NCI-H187 (cell line): ENCODE data around the gene SLC7A11.
A peak's percentile ranks its signal among the peaks of the same experiment; 100 is the strongest.

Experiments used
- DNase-seq, 2 experiments: peaks; one replicate each; lab custom pipeline; 2025; lab: John Stamatoyannopoulos, UW

Gene SLC7A11

GRCh38 chr4:138242076-138242833 lies at the start of gene SLC7A11:
Gene SLC7A11, minus strand, starts transcription at chr4:138242349. Its CDS starts 280 bp downstream, at chr4:138242069.
- DNase-seq, result peak; percentile 18 to 40

DNA sequence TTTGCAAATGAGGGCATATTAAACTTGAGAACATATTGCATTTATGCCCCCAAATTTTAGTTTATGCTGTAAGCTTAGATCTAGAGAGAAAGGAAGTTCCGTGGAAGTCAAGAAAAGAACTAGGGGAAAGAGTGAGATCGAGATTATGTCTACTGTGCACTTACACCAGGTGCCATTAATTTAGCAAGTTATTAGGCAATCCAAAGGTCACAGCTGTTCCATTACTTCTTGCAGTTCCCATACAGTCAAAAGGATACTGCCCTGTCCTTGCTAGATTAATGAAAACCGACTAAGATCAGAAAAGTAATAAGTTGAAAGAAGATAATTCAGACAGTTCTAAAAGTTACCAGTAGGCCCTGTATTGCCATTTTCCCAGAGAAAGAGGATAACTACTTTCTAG lies 49.3 kb upstream of the SLC7A11 start:
- no peak for DNase-seq

DNA sequence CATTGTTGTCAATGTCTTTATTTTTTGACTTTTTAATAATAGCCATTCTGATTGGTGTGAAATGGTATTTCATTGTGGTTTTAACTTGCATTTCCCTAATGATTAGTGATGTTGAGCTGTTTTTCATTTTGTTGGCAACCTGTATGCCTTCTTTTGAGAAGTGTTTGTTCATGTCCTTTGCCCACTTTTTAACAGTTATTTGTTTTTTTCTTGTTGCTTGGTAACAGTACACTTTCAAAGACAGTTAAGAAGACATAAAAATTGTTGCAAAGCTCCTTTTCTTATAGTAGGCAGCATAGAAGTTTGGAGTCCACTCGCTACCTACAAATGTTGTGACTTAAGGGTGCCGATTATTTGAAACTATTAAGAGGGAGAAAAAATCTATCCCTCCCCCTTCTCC lies 48.7 kb upstream of the SLC7A11 start:
- no peak for DNase-seq

- DNase-seq, result no peak
Observed at GRCh38 chr4:138279286-138279685, 37.1 kb upstream of the SLC7A11 start.

DNA sequence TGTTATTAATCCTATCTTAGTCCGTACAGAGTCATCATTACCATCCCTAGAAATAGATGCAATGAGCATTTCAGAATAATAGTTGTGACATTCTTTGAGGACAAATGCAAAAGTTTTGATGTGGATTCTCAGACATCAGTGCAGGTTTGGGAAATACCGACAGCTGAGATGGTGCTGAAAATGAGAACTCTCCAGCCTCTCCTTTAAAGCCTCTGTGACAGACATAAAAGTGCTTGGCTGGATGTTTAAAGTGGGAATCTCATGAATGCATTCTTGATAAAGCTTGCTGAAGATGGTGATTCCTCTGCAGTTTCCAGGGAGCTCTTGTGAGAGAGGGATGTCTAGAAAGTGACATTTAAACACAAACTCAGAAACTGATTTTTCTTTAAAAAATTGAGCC lies 35.0 kb upstream of the SLC7A11 start:
- no peak for DNase-seq

DNA sequence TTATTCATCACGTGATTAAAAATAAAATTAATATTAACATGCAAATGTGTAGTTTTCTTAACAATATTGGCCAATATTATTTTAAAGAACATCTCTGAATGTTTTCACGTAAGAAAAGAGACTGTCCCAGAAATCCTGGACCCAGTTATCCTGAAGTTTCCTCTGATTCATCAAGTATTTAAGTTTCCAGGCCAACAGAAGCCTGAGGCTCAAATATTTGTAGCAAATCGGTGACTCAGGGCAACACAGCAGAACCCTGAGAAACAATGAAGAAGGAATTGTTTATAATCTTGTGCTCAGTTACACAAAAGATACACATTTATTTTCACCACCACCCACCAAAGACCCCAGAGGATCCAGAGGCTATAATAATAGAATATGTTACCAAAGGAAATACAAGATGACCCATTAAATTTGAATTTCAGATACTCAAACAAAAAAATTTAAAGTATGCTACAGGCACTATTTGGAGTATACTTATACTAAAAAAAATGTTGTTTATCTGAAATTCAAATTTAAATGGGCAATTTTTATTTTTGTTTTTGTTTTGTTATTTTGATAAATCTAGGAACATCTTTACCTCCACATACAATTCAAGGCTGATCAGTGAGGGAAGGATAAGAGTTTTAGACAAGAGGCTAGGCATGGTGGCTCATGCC lies 33.9 kb upstream of the SLC7A11 start:
- DNase-seq, result no peak

- no peak for DNase-seq
Observed at GRCh38 chr4:138275216-138275615, 33.1 kb upstream of the SLC7A11 start.

GRCh38 chr4:138269175-138269574 lies 27.0 kb upstream of the SLC7A11 start:
- no peak for DNase-seq

DNA sequence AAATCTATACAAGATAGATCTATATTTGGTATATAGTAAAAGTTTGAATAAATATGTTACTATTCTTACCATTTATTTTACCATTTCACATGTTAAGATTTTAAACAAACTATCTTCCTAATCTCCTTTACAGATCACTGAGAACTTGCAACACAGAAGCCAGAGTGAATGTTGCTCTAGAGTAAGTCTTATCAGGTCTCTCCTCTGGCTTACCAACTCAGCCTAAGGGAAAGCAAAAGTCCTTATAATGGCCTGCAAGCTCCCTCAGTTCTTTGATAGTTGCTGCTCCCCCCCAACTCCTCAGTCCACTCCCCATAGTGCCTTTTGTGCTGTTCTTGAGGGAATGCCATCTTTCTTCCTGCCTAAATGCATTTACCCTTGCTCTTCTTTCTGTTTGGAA lies 25.7 kb upstream of the SLC7A11 start:
- DNase-seq, result no peak

DNA sequence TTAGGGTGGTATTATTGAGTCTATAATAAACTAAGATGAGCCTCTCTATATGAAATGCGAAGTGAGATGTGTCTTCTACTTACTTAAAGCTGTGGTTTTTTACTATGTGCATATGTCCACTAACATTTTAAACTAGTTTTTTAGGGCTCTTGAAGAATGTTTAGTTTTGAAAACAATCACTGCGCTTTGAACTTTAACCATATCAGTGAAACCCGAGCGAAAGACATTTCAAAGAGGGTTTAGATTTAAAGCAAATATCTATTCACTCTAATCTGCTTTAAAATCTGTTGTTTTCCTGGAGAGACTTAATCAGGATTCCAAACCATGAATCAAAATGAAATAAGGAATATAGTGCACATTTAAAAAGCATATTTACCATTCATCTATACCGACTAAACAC lies 24.8 kb upstream of the SLC7A11 start:
- DNase-seq, result no peak

DNA sequence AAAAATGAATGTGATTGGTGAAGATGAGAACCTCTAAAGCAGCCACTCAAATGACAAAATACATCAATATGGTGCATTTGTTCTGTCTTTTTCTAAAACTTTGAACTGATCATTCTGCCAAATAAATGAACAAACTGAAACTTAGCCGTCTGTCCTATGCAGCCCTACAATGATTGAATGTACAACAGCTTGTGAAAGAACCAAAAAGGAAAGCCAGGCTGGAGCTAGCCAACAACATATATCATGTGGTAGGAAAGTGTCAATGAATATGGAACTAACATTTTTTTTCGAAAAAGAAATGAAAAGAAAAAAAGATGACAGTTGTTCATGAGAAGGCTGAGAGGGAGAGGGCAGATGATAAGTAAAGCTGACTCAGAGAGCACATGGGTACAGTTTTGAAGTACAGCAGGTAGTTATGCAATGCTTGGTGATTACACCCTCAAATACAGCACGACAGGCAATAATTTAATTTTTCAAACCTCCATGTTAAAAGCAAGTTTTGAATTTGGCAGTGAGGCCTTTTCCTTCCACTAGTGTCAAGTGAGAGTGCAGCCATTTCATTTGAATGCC lies 21.2 kb upstream of the SLC7A11 start:
- DNase-seq, result no peak

DNA sequence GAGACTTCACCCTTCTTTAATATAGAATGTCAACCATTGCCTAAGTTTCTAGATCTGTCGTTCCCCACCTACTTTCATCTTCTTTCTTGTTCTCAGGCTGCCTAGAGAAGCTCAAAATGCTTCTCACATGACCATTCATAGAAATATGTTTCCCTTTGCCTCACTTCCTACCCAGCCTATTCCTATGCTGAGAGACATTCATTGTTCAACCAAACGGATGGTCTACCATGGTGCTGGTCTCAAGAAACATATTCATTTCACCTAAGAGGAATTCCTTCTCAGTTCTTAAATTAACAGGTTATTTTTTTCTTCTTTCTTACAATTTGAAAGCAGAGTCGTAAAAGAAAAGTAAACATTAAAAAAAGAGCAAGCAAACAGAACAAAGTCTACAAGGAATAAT lies 20.3 kb upstream of the SLC7A11 start:
- DNase-seq, result no peak

DNA sequence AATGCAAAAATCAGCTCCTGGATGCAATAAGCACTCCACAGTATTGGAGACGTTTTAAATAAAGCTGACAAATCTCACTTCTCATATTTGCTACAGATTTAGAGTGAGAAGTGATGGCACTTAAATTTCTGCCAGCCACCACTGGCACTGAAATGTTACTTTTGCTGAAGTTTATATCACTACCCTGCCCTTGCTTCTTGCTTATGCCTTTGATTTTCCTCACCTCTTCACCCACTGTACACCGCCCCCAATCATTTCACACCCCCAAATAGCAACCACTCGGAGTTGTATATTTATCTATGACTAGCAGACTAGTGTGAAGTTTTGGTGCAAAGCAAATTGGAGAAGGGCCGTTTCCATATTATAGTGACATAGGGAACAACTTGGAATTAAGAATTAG lies 19.9 kb upstream of the SLC7A11 start:
- no peak for DNase-seq

GRCh38 chr4:138259824-138260223 lies 17.7 kb upstream of the SLC7A11 start:
- no peak for DNase-seq

- DNase-seq, result no peak
Observed at GRCh38 chr4:138259271-138259670, 17.1 kb upstream of the SLC7A11 start.

DNA sequence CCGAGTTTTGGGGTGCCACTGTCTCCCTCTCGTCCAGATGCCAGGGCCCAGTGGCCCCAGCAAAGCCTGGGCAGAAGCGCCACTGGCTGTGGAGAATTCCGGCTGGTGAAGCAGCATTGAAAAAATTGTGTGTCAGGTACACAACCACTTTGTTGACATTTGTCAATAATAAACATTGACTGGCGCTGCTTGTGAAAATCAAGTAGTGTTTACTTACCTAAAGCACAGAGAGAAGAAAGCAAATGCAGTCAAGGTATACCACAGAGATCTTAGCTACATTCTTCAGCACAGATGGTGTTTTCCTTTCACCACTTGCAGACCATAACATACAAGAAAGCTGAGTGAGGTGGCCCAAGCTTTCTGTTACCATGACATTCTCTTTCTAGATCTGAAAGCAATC lies 14.5 kb upstream of the SLC7A11 start:
- DNase-seq, result no peak

DNA sequence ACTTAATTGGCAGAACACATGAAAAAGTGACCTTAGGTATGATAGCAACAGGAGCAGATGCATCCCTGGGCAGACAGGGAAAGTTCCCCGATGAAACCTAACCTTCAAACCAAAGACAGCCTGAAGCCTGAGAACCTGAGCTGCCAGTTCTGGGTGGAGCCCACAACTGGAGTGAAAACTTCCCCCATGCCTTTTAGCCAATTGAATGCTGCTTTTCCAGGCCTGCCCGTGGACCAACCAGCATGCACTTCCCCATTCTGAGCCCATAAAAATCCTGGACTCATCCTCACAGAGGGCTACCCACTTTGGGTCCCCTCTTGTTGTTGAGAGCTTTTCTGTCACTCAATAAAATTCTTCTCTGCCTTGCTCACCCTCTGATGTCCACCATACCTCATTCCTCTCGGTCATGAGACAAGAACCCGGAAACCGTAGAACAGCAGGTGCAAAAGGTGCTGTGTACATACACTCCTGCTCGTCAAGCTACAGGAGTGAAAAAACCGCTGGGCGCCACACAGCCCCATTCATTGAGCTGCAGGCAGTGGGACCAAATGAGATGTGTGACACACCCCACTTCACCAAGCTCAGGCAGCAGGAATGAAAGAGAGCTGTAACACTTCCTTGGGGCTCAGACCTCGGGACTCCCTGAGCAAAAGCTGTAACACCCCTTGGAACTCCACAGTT lies 13.9 kb upstream of the SLC7A11 start:
- DNase-seq, result no peak

- DNase-seq, result no peak
Observed at GRCh38 chr4:138252551-138252950, 10.4 kb upstream of the SLC7A11 start.

- DNase-seq, result no peak
Observed at GRCh38 chr4:138251938-138252337, 9.8 kb upstream of the SLC7A11 start.

DNA sequence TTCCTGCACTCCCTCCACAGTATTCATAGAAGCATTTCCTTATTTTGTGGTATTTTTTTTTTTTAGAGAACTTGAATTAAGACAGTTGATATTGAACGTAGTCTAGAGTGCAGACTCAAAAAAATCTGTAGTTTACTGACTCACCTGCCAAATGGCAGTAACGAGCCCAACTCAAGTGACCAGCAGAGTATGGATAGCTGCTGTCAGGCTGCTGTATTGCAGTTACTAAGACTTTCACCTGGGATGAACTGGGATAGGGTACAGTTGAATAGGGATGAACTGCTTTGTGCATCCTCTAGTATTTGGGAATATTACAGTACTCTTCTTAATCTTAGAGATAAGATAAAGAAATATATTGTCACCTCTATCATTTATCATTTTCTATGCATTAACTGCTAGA lies 7.0 kb upstream of the SLC7A11 start:
- no peak for DNase-seq

DNA sequence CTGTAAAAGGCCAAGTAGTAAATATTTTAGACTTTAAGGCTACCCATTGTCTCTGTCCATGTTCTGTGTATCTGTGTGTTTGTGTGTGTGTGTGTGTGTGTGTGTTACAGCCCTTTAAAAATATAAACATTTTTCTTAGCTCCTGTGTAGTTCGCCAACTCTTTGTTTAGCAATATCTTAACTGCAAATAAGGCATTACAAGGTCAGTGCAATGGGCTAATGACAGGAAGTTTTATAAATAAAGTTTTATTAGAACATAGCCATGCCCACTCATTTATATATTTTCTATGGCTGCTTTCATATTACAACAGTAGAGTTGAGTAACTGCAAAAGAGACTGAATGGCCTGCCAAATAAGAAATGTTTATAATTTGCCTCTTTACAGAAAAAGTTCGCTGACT lies 5.9 kb upstream of the SLC7A11 start:
- DNase-seq, result no peak

- no peak for DNase-seq
Observed at GRCh38 chr4:138247643-138248042, 5.5 kb upstream of the SLC7A11 start.

GRCh38 chr4:138243369-138243768 lies 1.2 kb upstream of the SLC7A11 start:
- DNase-seq, result peak in 1 of 2 experiments; percentile 0
